Measurements from ENCODE around the gene ZFPM1.

ZFPM1 gene

GRCh38 chr16:88433632-88434352 lies 19.3 kb upstream of the ZFPM1 start:
- peaks cover 26% of the 10 kb centered on the region for H3K27me3 ChIP-seq (ENCODE audit: control insufficient read depth, insufficient read depth, low read length, poor library complexity, severe bottlenecking)
- WGBS, 2 experiments = 93% methylated on average over 25 of the region's 25 CpGs
- no peaks in the 10 kb centered on the region for H3K4me1 ChIP-seq (ENCODE audit: control insufficient read depth, insufficient read depth, low read length)
- H3K9me3 ChIP-seq (ENCODE audit: control insufficient read depth, low read length) = no peaks in the 10 kb centered on the region
- H3K4me3 ChIP-seq (ENCODE audit: insufficient read depth, low read depth, low read length) = no peak overlapping the region
- no peaks in the 10 kb centered on the region for H3K36me3 ChIP-seq (ENCODE audit: control insufficient read depth, insufficient read depth, low read length)
- H3K27ac ChIP-seq (ENCODE audit: insufficient read depth, low read depth, low read length, poor library complexity, severe bottlenecking) = no peak overlapping the region

DNA sequence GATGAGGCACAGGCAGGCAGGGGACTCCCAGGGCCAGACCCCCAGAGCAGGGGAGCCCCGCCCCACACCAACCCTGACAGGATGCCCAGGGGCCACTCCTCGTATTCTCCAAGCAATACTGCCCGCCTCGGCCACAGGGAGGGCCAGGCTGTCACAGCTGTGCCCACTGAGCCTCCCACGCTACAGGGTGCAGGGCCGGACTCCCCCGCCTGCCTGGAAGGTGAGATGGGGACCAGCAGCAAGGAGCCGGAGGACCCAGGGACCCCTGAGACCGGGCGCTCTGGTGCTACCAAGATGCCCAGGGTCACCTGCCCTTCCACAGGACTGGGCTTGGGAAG lies 18.8 kb upstream of the ZFPM1 start:
- WGBS, 2 experiments = 91 to 95% methylated on average over 10 of the region's 10 CpGs
- Histone ChIP-seq H3K27ac (ENCODE audit: insufficient read depth, low read depth, low read length, poor library complexity, severe bottlenecking) (no peak overlapping the region), H3K27me3 (ENCODE audit: control insufficient read depth, insufficient read depth, low read length, poor library complexity, severe bottlenecking) (peaks cover 26% of the 10 kb centered on the region), H3K36me3 (ENCODE audit: control insufficient read depth, insufficient read depth, low read length) (no peaks in the 10 kb centered on the region), H3K4me3 (ENCODE audit: insufficient read depth, low read depth, low read length) (no peak overlapping the region), H3K4me1 (ENCODE audit: control insufficient read depth, insufficient read depth, low read length) (no peaks in the 10 kb centered on the region), H3K9me3 (ENCODE audit: control insufficient read depth, low read length) (no peaks in the 10 kb centered on the region)

DNA sequence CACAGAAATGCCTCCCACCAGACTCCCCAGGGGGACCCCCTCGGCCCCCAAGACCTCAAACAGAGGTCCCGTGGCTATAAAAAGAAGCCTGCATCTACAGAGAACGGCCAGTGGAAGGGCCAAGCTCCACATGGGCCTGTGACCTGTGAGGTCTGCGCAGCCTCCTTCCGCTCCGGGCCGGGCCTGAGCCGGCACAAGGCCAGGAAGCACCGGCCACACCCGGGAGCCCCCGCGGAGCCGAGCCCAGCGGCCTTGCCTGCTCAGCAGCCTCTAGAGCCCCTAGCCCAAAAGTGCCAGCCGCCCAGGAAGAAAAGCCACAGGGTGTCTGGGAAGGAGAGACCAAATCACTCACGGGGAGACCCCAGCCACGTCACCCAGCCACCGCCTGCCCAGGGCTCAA lies 18.3 kb upstream of the ZFPM1 start:
- H3K4me3 ChIP-seq (ENCODE audit: insufficient read depth, low read depth, low read length) = no peak overlapping the region
- no peaks in the 10 kb centered on the region for H3K9me3 ChIP-seq (ENCODE audit: control insufficient read depth, low read length)
- WGBS, 2 experiments = 91 to 92% methylated on average over 18 of the region's 18 CpGs
- H3K36me3 ChIP-seq (ENCODE audit: control insufficient read depth, insufficient read depth, low read length) = no peaks in the 10 kb centered on the region
- peaks cover 22% of the 10 kb centered on the region for H3K27me3 ChIP-seq (ENCODE audit: control insufficient read depth, insufficient read depth, low read length, poor library complexity, severe bottlenecking)
- H3K27ac ChIP-seq (ENCODE audit: insufficient read depth, low read depth, low read length, poor library complexity, severe bottlenecking) = no peak overlapping the region
- no peaks in the 10 kb centered on the region for H3K4me1 ChIP-seq (ENCODE audit: control insufficient read depth, insufficient read depth, low read length)

DNA sequence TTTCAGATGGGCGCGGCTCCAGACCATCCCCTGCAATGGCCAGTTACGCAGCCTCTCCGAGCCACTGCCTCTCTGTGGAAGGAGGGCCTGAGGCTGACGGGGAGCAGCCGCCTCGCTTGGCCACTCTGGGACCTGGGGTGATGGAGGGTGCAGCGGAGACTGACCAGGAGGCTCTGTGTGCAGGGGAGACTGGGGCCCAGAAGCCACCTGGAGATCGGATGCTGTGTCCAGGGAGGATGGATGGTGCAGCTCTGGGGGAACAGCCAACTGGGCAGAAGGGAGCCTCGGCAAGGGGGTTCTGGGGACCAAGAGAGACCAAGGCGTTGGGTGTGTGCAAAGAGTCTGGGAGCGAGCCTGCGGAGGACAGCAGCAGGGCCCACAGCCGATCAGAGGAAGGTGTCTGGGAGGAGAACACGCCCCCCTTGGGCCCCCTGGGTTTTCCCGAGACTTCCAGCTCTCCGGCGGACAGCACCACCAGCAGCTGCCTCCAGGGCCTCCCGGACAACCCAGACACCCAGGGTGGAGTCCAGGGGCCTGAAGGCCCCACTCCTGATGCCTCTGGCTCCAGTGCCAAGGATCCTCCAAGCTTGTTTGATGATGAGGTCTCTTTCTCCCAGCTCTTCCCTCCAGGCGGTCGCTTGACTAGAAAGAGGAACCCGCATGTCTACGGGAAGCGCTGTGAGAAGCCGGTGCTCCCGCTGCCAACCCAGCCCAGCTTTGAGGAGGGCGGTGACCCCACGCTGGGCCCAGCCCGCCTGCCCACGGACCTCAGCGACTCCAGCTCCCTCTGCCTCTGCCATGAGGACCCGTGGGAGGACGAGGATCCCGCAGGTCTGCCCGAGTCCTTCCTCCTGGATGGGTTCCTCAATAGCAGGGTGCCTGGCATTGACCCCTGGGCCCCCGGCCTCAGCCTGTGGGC lies 17.4 kb upstream of the ZFPM1 start:
- Histone ChIP-seq H3K27me3 (ENCODE audit: control insufficient read depth, insufficient read depth, low read length, poor library complexity, severe bottlenecking) (peaks cover 13% of the 10 kb centered on the region), H3K4me3 (ENCODE audit: insufficient read depth, low read depth, low read length) (no peak overlapping the region)

GRCh38 chr16:88436796-88437195 lies 16.3 kb upstream of the ZFPM1 start:
- no peak overlapping the region for H3K4me3 ChIP-seq (ENCODE audit: insufficient read depth, low read depth, low read length)
- no peaks in the 10 kb centered on the region for H3K9me3 ChIP-seq (ENCODE audit: control insufficient read depth, low read length)
- no peaks in the 10 kb centered on the region for H3K36me3 ChIP-seq (ENCODE audit: control insufficient read depth, insufficient read depth, low read length)
- no peak overlapping the region for H3K27ac ChIP-seq (ENCODE audit: insufficient read depth, low read depth, low read length, poor library complexity, severe bottlenecking)
- 95 to 96% methylated on average over 36 of the region's 36 CpGs for WGBS, 2 experiments
- peaks cover 2% of the 10 kb centered on the region for H3K27me3 ChIP-seq (ENCODE audit: control insufficient read depth, insufficient read depth, low read length, poor library complexity, severe bottlenecking)
- no peaks in the 10 kb centered on the region for H3K4me1 ChIP-seq (ENCODE audit: control insufficient read depth, insufficient read depth, low read length)

More for the DNA sequence above, 17.4 kb upstream of the ZFPM1 start:
- Histone ChIP-seq H3K9me3 (ENCODE audit: control insufficient read depth, low read length) (no peaks in the 10 kb centered on the region), H3K4me1 (ENCODE audit: control insufficient read depth, insufficient read depth, low read length) (no peaks in the 10 kb centered on the region), H3K36me3 (ENCODE audit: control insufficient read depth, insufficient read depth, low read length) (no peaks in the 10 kb centered on the region), H3K27ac (ENCODE audit: insufficient read depth, low read depth, low read length, poor library complexity, severe bottlenecking) (no peak overlapping the region)
- WGBS, 2 experiments = 92 to 93% methylated on average over 36 of the region's 36 CpGs

DNA sequence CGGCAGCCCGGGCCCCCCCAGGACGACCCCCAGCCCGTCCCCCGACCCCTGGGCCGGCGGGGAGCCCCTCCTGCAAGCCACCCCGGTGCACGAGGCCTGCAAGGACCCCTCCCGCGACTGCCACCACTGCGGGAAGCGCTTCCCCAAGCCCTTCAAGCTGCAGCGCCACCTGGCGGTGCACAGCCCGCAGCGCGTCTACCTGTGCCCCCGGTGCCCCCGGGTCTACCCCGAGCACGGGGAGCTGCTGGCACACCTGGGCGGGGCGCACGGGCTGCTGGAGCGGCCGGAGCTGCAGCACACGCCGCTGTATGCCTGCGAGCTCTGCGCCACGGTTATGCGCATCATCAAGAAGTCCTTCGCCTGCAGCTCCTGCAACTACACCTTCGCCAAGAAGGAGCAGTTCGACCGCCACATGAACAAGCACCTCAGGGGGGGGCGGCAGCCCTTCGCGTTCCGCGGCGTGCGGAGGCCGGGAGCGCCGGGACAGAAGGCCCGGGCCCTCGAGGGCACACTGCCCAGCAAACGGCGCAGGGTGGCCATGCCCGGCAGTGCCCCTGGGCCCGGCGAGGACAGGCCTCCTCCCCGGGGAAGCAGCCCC lies 15.6 kb upstream of the ZFPM1 start:
- WGBS, 2 experiments = 41 to 43% methylated on average over 55 of the region's 55 CpGs

DNA sequence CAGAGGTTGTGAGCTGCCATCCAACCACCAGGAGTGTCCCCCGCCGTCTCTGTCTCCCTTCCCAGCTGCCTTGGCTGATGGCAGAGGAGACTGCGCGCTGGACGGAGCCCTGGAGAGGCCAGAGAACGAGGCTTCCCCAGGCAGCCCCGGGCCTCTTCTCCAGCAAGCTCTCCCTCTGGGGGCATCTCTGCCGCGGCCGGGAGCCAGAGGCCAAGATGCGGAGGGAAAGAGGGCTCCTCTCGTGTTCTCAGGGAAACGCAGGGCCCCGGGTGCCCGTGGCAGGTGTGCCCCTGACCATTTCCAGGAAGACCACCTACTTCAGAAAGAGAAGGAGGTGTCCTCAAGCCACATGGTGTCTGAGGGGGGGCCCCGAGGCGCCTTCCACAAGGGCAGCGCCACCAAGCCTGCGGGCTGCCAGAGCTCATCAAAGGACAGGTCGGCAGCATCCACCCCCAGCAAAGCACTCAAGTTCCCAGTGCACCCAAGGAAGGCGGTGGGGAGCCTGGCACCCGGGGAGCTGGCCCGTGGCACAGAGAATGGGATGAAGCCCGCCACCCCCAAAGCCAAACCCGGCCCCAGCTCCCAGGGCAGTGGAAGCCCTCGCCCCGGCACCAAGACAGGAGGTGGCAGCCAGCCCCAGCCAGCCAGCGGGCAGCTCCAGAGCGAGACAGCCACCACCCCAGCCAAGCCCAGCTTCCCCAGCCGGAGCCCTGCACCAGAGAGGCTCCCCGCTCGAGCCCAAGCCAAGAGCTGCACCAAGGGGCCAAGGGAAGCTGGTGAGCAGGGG lies 14.8 kb upstream of the ZFPM1 start:
- Histone ChIP-seq H3K9me3 (ENCODE audit: control insufficient read depth, low read length) (no peaks in the 10 kb centered on the region), H3K4me1 (ENCODE audit: control insufficient read depth, insufficient read depth, low read length) (no peaks in the 10 kb centered on the region), H3K27me3 (ENCODE audit: control insufficient read depth, insufficient read depth, low read length, poor library complexity, severe bottlenecking) (no peaks in the 10 kb centered on the region), H3K36me3 (ENCODE audit: control insufficient read depth, insufficient read depth, low read length) (no peaks in the 10 kb centered on the region), H3K27ac (ENCODE audit: insufficient read depth, low read depth, low read length, poor library complexity, severe bottlenecking) (no peak overlapping the region), H3K4me3 (ENCODE audit: insufficient read depth, low read depth, low read length) (no peak overlapping the region)
- 91 to 92% methylated on average over 32 of the region's 32 CpGs for WGBS, 2 experiments

More for the DNA sequence above, 15.6 kb upstream of the ZFPM1 start:
- H3K9me3 ChIP-seq (ENCODE audit: control insufficient read depth, low read length) = no peaks in the 10 kb centered on the region
- H3K36me3 ChIP-seq (ENCODE audit: control insufficient read depth, insufficient read depth, low read length) = no peaks in the 10 kb centered on the region
- H3K27me3 ChIP-seq (ENCODE audit: control insufficient read depth, insufficient read depth, low read length, poor library complexity, severe bottlenecking) = no peaks in the 10 kb centered on the region
- no peak overlapping the region for H3K4me3 ChIP-seq (ENCODE audit: insufficient read depth, low read depth, low read length)
- no peak overlapping the region for H3K27ac ChIP-seq (ENCODE audit: insufficient read depth, low read depth, low read length, poor library complexity, severe bottlenecking)
- H3K4me1 ChIP-seq (ENCODE audit: control insufficient read depth, insufficient read depth, low read length) = no peaks in the 10 kb centered on the region

GRCh38 chr16:88439016-88439415 lies 14.1 kb upstream of the ZFPM1 start:
- H3K4me3 ChIP-seq (ENCODE audit: insufficient read depth, low read depth, low read length) = no peak overlapping the region
- 89% methylated on average over 17 of the region's 17 CpGs for WGBS, 2 experiments

GRCh38 chr16:88439706-88440105 lies 13.4 kb upstream of the ZFPM1 start:
- Histone ChIP-seq H3K4me1 (ENCODE audit: control insufficient read depth, insufficient read depth, low read length) (no peaks in the 10 kb centered on the region), H3K9me3 (ENCODE audit: control insufficient read depth, low read length) (no peaks in the 10 kb centered on the region), H3K27me3 (ENCODE audit: control insufficient read depth, insufficient read depth, low read length, poor library complexity, severe bottlenecking) (no peaks in the 10 kb centered on the region), H3K36me3 (ENCODE audit: control insufficient read depth, insufficient read depth, low read length) (no peaks in the 10 kb centered on the region), H3K27ac (ENCODE audit: insufficient read depth, low read depth, low read length, poor library complexity, severe bottlenecking) (no peak overlapping the region), H3K4me3 (ENCODE audit: insufficient read depth, low read depth, low read length) (no peak overlapping the region)
- 93% methylated on average over 12 of the region's 12 CpGs for WGBS, 2 experiments

More at GRCh38 chr16:88439016-88439415, 14.1 kb upstream of the ZFPM1 start:
- Histone ChIP-seq H3K36me3 (ENCODE audit: control insufficient read depth, insufficient read depth, low read length) (no peaks in the 10 kb centered on the region), H3K27ac (ENCODE audit: insufficient read depth, low read depth, low read length, poor library complexity, severe bottlenecking) (no peak overlapping the region), H3K4me1 (ENCODE audit: control insufficient read depth, insufficient read depth, low read length) (no peaks in the 10 kb centered on the region), H3K27me3 (ENCODE audit: control insufficient read depth, insufficient read depth, low read length, poor library complexity, severe bottlenecking) (no peaks in the 10 kb centered on the region), H3K9me3 (ENCODE audit: control insufficient read depth, low read length) (no peaks in the 10 kb centered on the region)
